ENCODE data around the gene DNAH2. TPM values are rescaled to one million over a fixed set of nuclear protein-coding genes. Genes with fewer than 3 reads are reported as not detected.
A peak's percentile ranks its signal among the peaks of the same experiment; 100 is the strongest.

The DNAH2 gene
- total and polyA plus RNA-seq, 2 of the 4 experiments (the other 2 are of a cell fraction): under 0.01 to 0.02 TPM

- TF ChIP-seq CTCF (conservative IDR thresholded peaks at IDR 0.05; ENCODE audit: low read depth, low read length) (no peak), MAZ (IDR thresholded peaks at IDR 0.05; ENCODE audit: borderline replicate concordance, low read depth, low read length) (peak; percentile 60), FOS (IDR thresholded peaks at IDR 0.05; ENCODE audit: low read depth, low read length) (no peak; the same call in 1 of the 2 replicates)
These were observed 127.0 kb downstream of the DNAH2 start (continued) for GRCh38 chr17:7844292-7845154.
